Thyroid gland (tissue), 4 donors: Measurements from ENCODE around the gene ACMSD.

ENCODE experiments used
- CTCF ChIP-seq, 6 experiments: fragments of 200-600 bp in 3 of 6; fragments of 450-650 bp in 3 of 6; sonication (generic) in 3 of 6; IDR thresholded peaks; one replicate each; pipeline ENCODE4 v1.5.1; 2016 to 2019; ENCODE audit warnings: antibody characterized with exemption in 6 of 6, mild to moderate bottlenecking in 2 of 6, inconsistent platforms in 1 of 6, moderate library complexity in 1 of 6
- POLR2A ChIP-seq, 2 donors: fragments of 450-650 bp; IDR thresholded peaks; one replicate each; pipeline ENCODE4 v1.6.1; 2017; ENCODE audit warnings: antibody characterized with exemption in 2 of 2, mild to moderate bottlenecking in 2 of 2, moderate library complexity in 1 of 2

DNA sequence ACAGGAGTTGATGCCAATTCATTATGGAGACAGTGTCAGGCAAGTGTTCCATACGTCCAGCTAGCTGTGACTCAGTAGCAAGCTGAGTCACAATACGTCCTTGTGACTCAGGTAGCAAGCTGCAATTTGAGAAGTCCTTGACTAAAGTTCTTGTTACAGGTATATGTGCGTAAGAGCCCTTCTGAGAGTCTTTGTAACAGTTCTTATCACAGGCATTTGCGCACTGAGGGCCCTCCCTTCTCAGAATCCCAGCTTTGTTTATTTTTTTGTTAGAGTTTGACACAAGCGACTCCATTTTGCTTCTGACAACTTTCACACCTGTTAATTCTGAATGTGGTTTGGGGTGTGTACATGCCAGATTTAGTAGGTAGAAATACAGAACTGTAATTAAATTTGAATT is 20.1 kb upstream of the ACMSD start:
- TF ChIP-seq CTCF (IDR thresholded peaks at IDR 0.05) (no peak), POLR2A (IDR thresholded peaks at IDR 0.05) (no peak)
